Activated T-helper 2 cell treated with anti-CD3 and anti-CD28 coated beads, Interferon-gamma antibody, Interleukin-2, Interleukin-4, amounts not matched to agents 10 μg/mL and 5 μg/mL and 100 μg/mL, durations not matched to agents 14 hours and 24 hours and 36 hours (primary cell): ENCODE data around the gene PGF. TPM values are rescaled to one million over a fixed set of nuclear protein-coding genes. Genes with fewer than 3 reads are reported as not detected.
A peak's percentile ranks its signal among the peaks of the same experiment; 100 is the strongest.

Source experiments
- DNase-seq: peaks from one replicate; pipeline ENCODE4 v3.0.0; 2021; ENCODE audit warnings: low spot score
- H3K27ac Mint-ChIP-seq: one replicate; pipeline ENCODE4 v1.8.0; 2021; ENCODE audit warnings: mixed read lengths
- H3K27me3 Mint-ChIP-seq: one replicate; pipeline ENCODE4 v1.8.0; 2021; ENCODE audit warnings: low read depth, mixed read lengths
- H3K36me3 Mint-ChIP-seq: one replicate; pipeline ENCODE4 v1.8.0; 2021; ENCODE audit warnings: low read depth, mixed read lengths
- H3K4me1 Mint-ChIP-seq: one replicate; pipeline ENCODE4 v1.8.0; 2021; ENCODE audit warnings: low read depth, mixed read lengths
- H3K4me3 Mint-ChIP-seq: one replicate; pipeline ENCODE4 v1.8.0; 2021; ENCODE audit warnings: low read depth, mild to moderate bottlenecking, moderate library complexity, mixed read lengths
- H3K9me3 Mint-ChIP-seq: one replicate; pipeline ENCODE4 v1.8.0; 2021; ENCODE audit warnings: mixed read lengths
- intact Hi-C: fragments of 100-400 bp; cut with micrococcal nuclease; formaldehyde crosslinking; loops from one replicate; pipeline ENCODE4 v1.15.1; 2023
- total RNA-seq: library from RNA; stranded (reverse); gene quantifications from 2 replicates; pipeline ENCODE4 v1.2.3, GENCODE V29; 2022

PGF gene
- total RNA-seq, 1 donor from 2014 or later, result 0.39 TPM

DNA sequence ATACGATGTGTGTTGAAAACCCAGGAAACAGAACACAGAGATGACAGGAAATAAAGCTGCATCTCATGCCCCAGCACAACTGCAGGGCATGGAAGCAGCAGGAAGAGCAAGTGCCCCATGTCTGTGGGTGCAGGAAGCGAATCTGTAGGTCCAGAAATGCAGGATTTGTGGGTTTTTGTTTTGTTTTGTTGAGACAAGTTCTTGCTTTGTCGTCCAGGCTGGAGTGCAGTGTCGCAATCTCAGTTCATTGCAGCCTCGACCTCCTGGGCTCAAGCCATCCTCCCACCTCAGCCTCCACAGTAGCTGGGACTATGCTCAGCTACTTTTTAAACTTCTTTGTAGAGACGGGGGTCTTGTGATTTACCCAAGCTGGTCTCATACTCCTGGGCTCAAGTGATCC lies 26.2 kb downstream of the PGF start:
- Mint-ChIP-seq H3K9me3 (no peaks in the 10 kb centered on the region), H3K36me3 (no peaks in the 10 kb centered on the region), H3K4me1 (peaks cover 5% of the 10 kb centered on the region), H3K4me3 (no peak overlapping the region), H3K27me3 (peaks cover 24% of the 10 kb centered on the region), H3K27ac (no peak overlapping the region)
- no peak for DNase-seq
- intact Hi-C loops, result no loop called here

DNA sequence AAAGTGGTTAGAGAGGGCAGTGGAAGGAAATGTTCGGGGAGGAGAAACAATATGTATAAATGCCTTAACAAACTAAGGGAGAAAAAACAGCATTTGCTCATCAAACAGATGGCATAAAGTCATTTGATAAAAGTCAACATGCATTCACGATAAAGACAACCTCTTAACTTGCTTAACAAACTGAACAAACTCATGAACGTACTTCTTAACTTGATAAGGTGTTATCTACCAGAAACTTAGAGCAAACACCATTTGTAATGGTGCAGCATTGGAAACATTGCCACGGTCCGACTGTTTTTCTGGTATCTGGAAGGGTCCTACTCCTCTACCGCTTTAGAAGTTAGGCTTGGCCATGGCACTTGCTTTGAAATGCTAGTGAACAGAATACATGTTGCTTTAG lies 28.2 kb downstream of the PGF start:
- intact Hi-C loops, result no loop called here
- Mint-ChIP-seq H3K36me3 (no peaks in the 10 kb centered on the region), H3K9me3 (no peaks in the 10 kb centered on the region)

DNA sequence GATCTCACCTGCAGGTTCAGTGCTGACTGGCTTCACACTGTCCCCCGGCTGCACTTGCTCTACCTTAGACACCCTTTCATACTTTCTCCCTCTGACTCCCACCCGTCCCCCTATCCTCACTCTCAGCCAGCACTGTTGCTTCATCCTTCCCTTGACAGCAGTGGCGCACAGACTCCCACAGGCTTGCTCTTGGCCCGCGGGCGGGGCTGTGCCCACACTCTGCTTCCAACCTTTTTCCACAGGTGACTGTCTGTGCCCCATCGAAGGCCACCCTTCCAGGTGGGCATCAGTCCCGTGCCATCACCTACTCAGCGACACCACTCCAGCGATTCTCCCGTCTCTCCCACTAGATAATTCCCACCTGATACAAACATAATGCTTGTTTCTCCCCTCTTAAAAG lies 31.3 kb downstream of the PGF start:
- intact Hi-C loops, result no loop called here
- peaks cover 21% of the 10 kb centered on the region for H3K27me3 Mint-ChIP-seq
- peak overlapping the region; percentile 0 for H3K4me3 Mint-ChIP-seq
- DNase-seq, result no peak
- H3K27ac Mint-ChIP-seq, result no peak overlapping the region
- H3K36me3 Mint-ChIP-seq, result no peaks in the 10 kb centered on the region
- no peaks in the 10 kb centered on the region for H3K9me3 Mint-ChIP-seq
- H3K4me1 Mint-ChIP-seq, result peaks cover 2% of the 10 kb centered on the region

More for the DNA sequence above, 28.2 kb downstream of the PGF start:
- H3K27ac Mint-ChIP-seq, result no peak overlapping the region
- H3K4me1 Mint-ChIP-seq, result peaks cover 3% of the 10 kb centered on the region
- no peak for DNase-seq
- peaks cover 26% of the 10 kb centered on the region for H3K27me3 Mint-ChIP-seq
- no peak overlapping the region for H3K4me3 Mint-ChIP-seq

DNA sequence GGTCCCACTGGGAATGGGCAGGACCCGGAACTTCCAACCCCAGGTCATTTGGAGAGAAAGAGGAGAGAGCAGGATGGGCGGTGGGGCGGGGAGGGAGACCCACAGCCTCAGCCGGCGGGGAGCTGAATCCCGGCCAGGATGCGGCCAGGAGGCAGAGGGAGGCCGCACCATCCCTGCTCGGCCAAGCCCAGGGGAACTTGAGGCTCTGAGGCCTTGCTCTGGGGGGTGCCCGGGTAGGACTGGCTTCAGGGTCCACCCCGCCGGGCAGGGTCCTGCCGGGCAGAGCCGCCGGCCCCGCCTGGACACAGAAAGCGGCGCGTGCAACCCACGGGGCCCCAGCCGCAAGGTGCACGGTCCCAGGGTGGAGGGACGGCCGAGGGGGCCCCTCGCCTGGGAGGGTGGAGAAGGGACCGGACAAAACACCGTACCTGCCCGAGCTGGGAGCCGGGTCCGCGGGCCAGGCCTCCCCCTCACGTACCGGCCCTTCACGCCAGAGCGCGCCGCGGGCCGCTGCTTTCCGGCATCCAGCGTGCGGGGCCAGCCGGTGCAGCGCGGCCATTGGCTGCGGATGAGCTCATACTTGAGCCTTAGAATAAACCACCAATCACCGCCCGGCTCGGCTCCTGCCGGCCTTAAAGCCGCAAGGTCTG lies 32.5 kb downstream of the PGF start, which contains the start of gene RPS6KL1:
RPS6KL1 (minus strand) TSS at position 509 of the 650 bp plus-strand sequence. CDS start 1,719 bp downstream, outside the sequence.
- intact Hi-C loops, result no loop called here
- Mint-ChIP-seq H3K27ac (peak within 1 kb of the TSS; percentile 76), H3K9me3 (no peaks in the 10 kb centered on the region), H3K4me3 (peak within 1 kb of the TSS; percentile 81), H3K27me3 (peaks cover 21% of the 10 kb centered on the region), H3K4me1 (peaks cover 1% of the 10 kb centered on the region), H3K36me3 (no peaks in the 10 kb centered on the region)
- DNase-seq, result peak; percentile 71

DNA sequence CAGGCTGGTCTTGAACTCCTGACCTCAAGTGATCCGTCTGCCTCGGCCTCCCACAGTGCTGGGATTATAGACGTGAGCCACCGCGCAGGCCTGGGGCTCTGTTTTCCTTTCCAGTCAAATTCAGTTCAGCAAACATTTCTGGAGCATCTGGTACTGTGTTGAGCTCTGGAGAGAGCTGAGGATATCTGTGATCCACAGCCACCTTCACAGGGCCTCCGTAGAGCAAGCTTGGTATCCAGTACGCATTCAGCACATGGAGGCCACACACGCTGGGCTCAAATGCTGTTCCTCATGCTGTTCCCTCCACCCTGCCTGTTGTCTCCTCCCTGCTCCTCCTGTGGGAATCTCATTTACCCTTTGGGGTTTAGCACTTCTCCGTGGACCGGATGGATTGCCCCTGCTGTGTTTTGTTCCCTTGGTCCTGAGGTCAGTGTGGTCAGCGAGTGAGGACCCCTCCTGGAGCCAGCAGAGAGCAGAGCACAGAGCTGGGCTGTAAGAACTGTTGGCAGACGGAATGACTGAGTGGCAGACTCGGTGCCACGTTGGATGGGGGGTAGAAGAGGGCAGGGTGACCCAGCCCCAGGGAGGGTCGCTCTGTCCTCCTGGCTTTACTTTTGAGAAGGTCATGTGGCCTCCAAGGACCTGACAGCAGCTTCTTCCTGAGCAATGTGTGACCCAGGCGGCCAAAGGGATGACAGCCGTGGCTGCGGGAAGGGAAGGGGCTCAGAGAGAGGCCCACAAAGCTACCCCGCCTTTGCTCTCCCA lies 33.2 kb downstream of the PGF start:
- H3K27ac Mint-ChIP-seq, result peak overlapping the region; percentile 76
- H3K4me1 Mint-ChIP-seq, result peaks cover 1% of the 10 kb centered on the region
- peaks cover 18% of the 10 kb centered on the region for H3K27me3 Mint-ChIP-seq
- no peaks in the 10 kb centered on the region for H3K36me3 Mint-ChIP-seq
- no peaks in the 10 kb centered on the region for H3K9me3 Mint-ChIP-seq
- intact Hi-C loops, result no loop called here
- DNase-seq, result no peak
- H3K4me3 Mint-ChIP-seq, result peak overlapping the region; percentile 81

DNA sequence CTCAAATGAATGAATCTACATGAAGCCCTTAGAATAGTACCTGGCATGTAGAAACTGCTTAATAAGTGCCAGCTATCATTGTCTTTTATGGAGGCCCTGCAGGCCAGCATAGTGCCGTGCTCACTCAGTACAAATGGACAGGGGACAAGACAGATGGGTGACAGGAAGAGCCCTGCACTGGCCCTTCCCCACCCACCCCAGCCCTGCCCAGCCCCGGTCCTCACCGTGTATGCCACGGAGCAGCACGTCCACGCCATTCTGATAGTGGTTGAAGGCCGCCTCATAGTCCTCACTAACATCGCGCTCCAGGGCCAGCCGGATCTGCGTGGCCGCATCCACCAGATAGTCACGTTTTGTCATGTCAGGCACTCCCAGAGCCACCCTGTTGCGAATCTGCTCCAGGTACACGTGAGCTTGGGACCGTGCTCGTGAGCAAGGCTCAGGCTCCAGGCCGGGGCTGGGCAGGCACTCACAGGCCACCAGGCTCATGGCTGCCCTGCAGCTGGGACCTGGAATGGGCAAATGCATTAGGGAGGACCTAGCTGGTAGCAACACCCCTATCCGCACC lies 34.3 kb downstream of the PGF start:
- intact Hi-C loops, result no loop called here
- Mint-ChIP-seq H3K4me3 (no peak overlapping the region), H3K27me3 (peaks cover 11% of the 10 kb centered on the region), H3K36me3 (no peaks in the 10 kb centered on the region), H3K27ac (no peak overlapping the region), H3K4me1 (peaks cover 1% of the 10 kb centered on the region), H3K9me3 (no peaks in the 10 kb centered on the region)
- no peak for DNase-seq

DNA sequence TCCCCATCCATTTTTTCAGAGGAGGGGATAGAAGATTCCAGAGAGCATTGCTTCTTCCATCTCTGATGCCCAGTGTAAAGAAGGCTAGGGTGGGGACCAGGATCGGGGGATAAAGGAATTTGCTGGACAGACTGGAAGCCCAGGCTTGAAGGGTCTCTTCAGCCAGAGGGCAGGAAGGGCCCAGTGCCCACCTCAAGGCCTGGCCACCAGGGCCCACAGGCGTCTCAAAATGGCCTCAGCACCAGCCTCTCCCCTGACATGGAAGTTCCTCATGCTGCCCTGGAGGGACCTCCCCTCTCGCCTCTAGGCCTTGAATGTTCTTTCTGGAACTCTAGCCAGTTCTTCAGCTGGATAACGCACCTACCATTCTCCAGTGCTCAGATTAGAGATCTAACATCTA lies 35.1 kb downstream of the PGF start:
- DNase-seq, result no peak
- no peaks in the 10 kb centered on the region for H3K36me3 Mint-ChIP-seq
- no peaks in the 10 kb centered on the region for H3K9me3 Mint-ChIP-seq
- H3K4me1 Mint-ChIP-seq, result peaks cover 1% of the 10 kb centered on the region
- intact Hi-C loops, result no loop called here
- no peak overlapping the region for H3K4me3 Mint-ChIP-seq
- no peak overlapping the region for H3K27ac Mint-ChIP-seq
- H3K27me3 Mint-ChIP-seq, result peaks cover 8% of the 10 kb centered on the region

DNA sequence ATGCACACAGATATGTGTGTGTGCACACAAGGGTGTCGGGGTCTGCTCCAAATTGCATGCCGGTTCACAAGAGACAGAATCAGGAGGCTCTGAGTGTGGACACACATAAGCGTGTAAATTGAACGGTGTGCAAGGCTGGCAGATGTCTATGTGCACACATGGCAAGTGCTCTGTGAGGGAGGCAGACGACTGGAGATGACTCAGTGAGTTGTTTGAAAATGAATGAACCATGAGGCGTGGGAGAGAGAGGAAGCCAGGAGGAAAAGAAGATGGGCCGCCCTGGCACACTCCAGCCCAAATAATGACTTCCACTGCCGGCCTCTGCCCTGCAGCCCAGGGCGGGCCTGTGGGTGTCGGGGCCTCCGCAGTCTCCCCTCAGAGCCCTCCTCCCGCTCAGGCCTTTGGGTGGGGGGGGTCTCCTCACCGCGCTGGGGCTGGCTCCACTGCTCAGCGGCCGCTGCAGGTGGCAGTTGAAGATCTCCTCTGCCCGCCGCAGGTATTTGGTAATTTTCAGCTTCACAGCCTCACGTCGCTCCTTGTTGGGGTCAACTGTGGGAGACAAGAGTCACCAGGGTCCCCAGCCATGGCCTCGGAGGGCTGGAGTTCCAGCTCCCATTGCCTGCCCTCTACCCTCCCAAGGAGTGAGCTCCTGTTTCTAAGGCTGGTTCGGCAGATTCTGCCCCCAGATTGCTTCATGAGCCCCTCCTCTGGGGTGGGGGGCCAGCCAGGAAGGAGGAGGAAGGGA lies 35.8 kb downstream of the PGF start:
- Mint-ChIP-seq H3K27me3 (peaks cover 2% of the 10 kb centered on the region), H3K4me1 (peaks cover 1% of the 10 kb centered on the region), H3K4me3 (no peak overlapping the region), H3K27ac (no peak overlapping the region), H3K36me3 (no peaks in the 10 kb centered on the region), H3K9me3 (no peaks in the 10 kb centered on the region)
- intact Hi-C loops, result no loop called here
- DNase-seq, result no peak

DNA sequence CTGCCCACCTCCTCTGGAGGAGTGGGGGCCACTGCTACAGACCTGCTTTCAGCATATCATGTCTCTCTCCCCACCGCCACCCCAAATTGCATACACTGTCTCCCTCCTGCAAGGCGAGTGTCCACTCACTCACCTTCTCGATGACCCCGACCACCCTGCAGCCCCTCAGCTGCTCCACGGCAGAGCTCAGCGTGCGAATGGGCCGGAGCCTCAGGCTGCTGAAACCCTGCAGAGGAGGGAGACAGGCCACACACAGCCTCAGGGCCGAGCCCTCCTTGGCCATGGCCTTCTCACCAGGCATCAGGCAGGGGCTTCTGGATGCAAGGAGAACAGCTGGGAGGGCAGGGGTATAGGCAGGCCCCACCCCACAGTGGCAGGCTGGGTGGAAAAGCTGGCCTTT lies 37.0 kb downstream of the PGF start:
- H3K4me1 Mint-ChIP-seq, result peaks cover 1% of the 10 kb centered on the region
- H3K27me3 Mint-ChIP-seq, result no peaks in the 10 kb centered on the region
- intact Hi-C loops, result no loop called here
- DNase-seq, result no peak
- no peaks in the 10 kb centered on the region for H3K9me3 Mint-ChIP-seq
- no peak overlapping the region for H3K27ac Mint-ChIP-seq
- H3K4me3 Mint-ChIP-seq, result no peak overlapping the region
- H3K36me3 Mint-ChIP-seq, result no peaks in the 10 kb centered on the region

DNA sequence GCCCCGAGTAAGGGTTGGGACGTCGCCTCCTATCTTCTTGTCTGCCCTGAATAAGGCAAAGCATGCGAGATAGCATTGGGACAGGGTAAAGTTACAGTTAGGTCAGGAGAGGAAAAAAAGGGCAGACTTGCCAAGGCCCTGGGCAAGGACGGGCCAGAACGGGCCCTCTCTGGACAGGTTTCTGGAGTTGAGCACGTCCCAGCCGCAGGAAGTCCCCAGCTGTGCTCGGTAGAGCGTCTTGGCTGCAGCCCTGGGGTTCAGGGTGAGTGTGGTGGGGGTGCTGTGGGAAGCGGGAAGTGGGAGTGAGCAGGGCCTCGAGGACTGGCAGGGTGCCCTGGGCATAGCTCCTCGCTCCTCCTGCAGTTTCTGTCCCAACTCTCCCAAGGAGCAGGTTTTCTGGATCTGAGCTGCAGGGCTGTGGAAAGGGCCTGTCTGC lies 37.7 kb downstream of the PGF start:
- no peak for DNase-seq
- Mint-ChIP-seq H3K27ac (no peak overlapping the region), H3K27me3 (no peaks in the 10 kb centered on the region), H3K36me3 (no peaks in the 10 kb centered on the region), H3K4me1 (peaks cover 1% of the 10 kb centered on the region), H3K4me3 (no peak overlapping the region), H3K9me3 (no peaks in the 10 kb centered on the region)
- intact Hi-C loops, result no loop called here

DNA sequence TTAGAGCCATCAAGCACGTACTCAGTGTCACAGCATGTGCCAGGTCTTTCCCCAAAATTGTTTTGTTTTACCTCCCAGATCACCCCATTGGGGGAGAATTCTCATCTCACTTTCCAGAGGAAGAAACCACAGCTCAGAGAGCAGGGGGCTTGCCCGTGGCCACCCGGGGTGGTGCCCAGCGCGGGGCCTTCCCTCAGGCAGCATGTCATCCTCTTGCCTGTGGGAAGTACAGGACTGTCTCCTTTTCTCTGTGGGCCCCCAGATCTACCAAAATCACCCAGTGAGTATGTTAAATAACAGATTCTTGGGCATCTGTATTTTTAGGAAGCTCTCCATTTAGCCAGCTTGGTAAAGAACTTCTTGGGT lies 38.2 kb downstream of the PGF start:
- intact Hi-C loops, result no loop called here
- no peak overlapping the region for H3K4me3 Mint-ChIP-seq
- no peak overlapping the region for H3K27ac Mint-ChIP-seq
- no peak for DNase-seq
- H3K9me3 Mint-ChIP-seq, result no peaks in the 10 kb centered on the region
- no peaks in the 10 kb centered on the region for H3K4me1 Mint-ChIP-seq
- no peaks in the 10 kb centered on the region for H3K36me3 Mint-ChIP-seq
- H3K27me3 Mint-ChIP-seq, result no peaks in the 10 kb centered on the region

DNA sequence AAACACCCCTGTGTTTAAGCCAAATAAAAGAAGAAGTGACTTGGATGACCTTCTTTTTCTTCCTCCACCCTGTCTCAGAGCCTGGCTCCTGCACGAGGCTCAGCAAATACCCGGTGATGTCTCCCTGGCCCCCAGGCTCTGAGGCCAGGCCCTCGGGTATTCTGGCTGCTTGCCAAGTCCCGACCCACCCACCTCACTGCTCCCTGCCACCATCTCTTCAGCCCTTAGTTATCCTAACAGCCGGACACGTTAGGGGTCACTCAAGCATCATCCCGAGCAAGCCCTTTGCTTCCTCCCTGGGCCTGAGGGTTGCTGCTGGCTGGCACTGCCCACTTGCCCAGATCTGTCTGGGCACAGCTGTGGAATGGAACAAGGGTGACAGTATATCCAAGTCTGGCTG lies 39.6 kb downstream of the PGF start:
- Mint-ChIP-seq H3K27me3 (no peaks in the 10 kb centered on the region), H3K36me3 (no peaks in the 10 kb centered on the region), H3K27ac (no peak overlapping the region), H3K4me3 (no peak overlapping the region), H3K4me1 (no peaks in the 10 kb centered on the region), H3K9me3 (no peaks in the 10 kb centered on the region)
- intact Hi-C loops, result no loop called here
- no peak for DNase-seq

DNA sequence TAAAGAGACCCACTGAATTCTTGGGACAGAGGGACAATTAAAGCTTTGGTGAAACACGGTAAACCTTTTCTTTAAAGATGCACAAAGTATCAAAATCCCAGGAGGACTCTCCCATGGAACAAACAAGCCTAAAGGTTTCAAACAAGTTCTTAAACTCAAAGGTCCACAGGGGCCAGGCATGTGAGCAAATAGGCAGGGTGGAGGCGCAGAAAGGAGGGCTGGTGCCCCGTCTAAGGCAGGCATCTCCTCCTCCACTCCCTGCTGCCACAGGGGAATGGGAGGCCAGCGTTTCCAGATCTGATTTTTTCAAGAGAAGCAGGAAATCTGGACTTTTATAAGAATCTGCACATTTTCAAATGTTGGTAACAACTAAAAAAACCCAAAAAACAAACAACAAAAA lies 40.0 kb downstream of the PGF start:
- Mint-ChIP-seq H3K27ac (no peak overlapping the region), H3K4me1 (no peaks in the 10 kb centered on the region), H3K27me3 (no peaks in the 10 kb centered on the region), H3K9me3 (no peaks in the 10 kb centered on the region), H3K4me3 (no peak overlapping the region), H3K36me3 (no peaks in the 10 kb centered on the region)
- no peak for DNase-seq
- intact Hi-C loops, result no loop called here
